NT2/D1 (cell line): ENCODE data around the gene ARHGEF16.

Experiments
- YY1 ChIP-seq: IDR thresholded peaks from 2 replicates; pipeline ENCODE4 v1.6.1; 2011; ENCODE audit not compliant: insufficient read length, insufficient read depth
- ZNF274 ChIP-seq: IDR thresholded peaks from 2 replicates; pipeline ENCODE4 v1.6.1; 2011; ENCODE audit warnings: mild to moderate bottlenecking, low read depth, low read length

GRCh38 chr1:3485016-3485415, 30.6 kb downstream of the ARHGEF16 start:
- TF ChIP-seq YY1 = no peak
- TF ChIP-seq ZNF274 = no peak
